ENCODE measurements around the gene RAMAC. TPM values are rescaled to one million over a fixed set of nuclear protein-coding genes. Genes with fewer than 3 reads are reported as not detected.

Gene RAMAC
- total and polyA plus RNA-seq, 2 of the 4 experiments (the other 2 are of a cell fraction), result 23.6 to 29.6 TPM

DNA sequence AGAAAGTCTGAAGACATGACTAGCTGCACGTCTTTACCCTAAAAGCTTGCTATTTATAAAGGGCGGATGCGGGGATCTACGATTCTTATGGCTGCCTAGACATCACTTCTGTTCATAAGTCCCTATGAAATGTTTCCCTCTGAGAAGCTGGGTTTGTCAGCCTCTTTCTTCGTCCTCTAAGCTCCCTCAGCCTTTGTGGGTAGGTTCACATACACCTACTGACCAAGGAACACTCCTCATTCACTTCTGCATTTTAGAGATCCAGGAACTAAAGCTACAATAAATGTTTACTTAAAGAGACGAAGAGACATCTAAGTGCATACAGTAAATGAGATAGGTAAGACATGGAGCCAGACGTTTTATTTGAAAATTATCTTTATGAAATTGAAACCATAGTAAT is 16.7 kb upstream of the RAMAC start:
- H3K9ac ChIP-seq (ENCODE audit: low read depth, low read length), result no peak overlapping the region
- WGBS, 2 experiments (ENCODE audit: extremely low coverage in 2 of 2, insufficient read length in 1 of 2), result no CpG with 5 or more reads among the region's 7 CpGs
- dilution Hi-C loops (cut with HindIII; ENCODE audit: low sequenced_read_pairs, unreplicated experiment) (no loop called here), intact Hi-C loops (cut with micrococcal nuclease) (no loop called here), in situ Hi-C loops (cut with MboI; ENCODE audit: low sequenced_read_pairs) (no loop called here)
- no peak for TF ChIP-seq RCOR1 (IDR thresholded peaks at IDR 0.05; ENCODE audit: insufficient replicate concordance, low read length)
- no peak for TF ChIP-seq CHD1 (IDR thresholded peaks at IDR 0.05; ENCODE audit: low read depth, low read length)
- TF ChIP-seq ELK1 (IDR thresholded peaks at IDR 0.05; ENCODE audit: borderline replicate concordance, low read depth, low read length), result no peak
- no peak for TF ChIP-seq SMC3 (IDR thresholded peaks at IDR 0.05; ENCODE audit: low read depth, low read length)
- TF ChIP-seq, protein P1, sequence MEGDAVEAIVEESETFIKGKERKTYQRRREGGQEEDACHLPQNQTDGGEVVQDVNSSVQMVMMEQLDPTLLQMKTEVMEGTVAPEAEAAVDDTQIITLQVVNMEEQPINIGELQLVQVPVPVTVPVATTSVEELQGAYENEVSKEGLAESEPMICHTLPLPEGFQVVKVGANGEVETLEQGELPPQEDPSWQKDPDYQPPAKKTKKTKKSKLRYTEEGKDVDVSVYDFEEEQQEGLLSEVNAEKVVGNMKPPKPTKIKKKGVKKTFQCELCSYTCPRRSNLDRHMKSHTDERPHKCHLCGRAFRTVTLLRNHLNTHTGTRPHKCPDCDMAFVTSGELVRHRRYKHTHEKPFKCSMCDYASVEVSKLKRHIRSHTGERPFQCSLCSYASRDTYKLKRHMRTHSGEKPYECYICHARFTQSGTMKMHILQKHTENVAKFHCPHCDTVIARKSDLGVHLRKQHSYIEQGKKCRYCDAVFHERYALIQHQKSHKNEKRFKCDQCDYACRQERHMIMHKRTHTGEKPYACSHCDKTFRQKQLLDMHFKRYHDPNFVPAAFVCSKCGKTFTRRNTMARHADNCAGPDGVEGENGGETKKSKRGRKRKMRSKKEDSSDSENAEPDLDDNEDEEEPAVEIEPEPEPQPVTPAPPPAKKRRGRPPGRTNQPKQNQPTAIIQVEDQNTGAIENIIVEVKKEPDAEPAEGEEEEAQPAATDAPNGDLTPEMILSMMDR (conservative IDR thresholded peaks at IDR 0.05; ENCODE audit: low read depth, low read length), result no peak
- TF ChIP-seq RAD21 (IDR thresholded peaks at IDR 0.05; ENCODE audit: low read length), result no peak
- TF ChIP-seq, protein P2, sequence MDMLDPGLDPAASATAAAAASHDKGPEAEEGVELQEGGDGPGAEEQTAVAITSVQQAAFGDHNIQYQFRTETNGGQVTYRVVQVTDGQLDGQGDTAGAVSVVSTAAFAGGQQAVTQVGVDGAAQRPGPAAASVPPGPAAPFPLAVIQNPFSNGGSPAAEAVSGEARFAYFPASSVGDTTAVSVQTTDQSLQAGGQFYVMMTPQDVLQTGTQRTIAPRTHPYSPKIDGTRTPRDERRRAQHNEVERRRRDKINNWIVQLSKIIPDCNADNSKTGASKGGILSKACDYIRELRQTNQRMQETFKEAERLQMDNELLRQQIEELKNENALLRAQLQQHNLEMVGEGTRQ (IDR thresholded peaks at IDR 0.05; ENCODE audit: low read depth, low read length), result no peak
- TF ChIP-seq FOS (IDR thresholded peaks at IDR 0.05; ENCODE audit: low read depth, low read length), result no peak
- no peak for TF ChIP-seq POLR2A (IDR thresholded peaks at IDR 0.05; ENCODE audit: low read depth, low read length)
- TF ChIP-seq NFE2L2 (IDR thresholded peaks at IDR 0.05; ENCODE audit: low read depth, low read length), result no peak
- TF ChIP-seq MAZ (IDR thresholded peaks at IDR 0.05; ENCODE audit: borderline replicate concordance, low read depth, low read length), result no peak
- TF ChIP-seq RFX5 (IDR thresholded peaks at IDR 0.05; ENCODE audit: low read depth, low read length), result no peak
- no peak for TF ChIP-seq CEBPB (IDR thresholded peaks at IDR 0.05; ENCODE audit: low read depth, low read length)
- no peak for TF ChIP-seq BHLHE40 (IDR thresholded peaks at IDR 0.05; ENCODE audit: low read depth, low read length)
- no peak overlapping the region for H4K91ac ChIP-seq (ENCODE audit: insufficient read depth, low read depth, low read length)
- no peak overlapping the region for H3K14ac ChIP-seq (replicated peaks; ENCODE audit: low read depth, low read length)
- H3K4me2 ChIP-seq (ENCODE audit: low read depth, low read length), result no peak overlapping the region
- no peak overlapping the region for H2AFZ ChIP-seq (replicated peaks; ENCODE audit: low read length, poor library complexity)
- H3K27ac ChIP-seq (ENCODE audit: insufficient read depth, low read length), result no peak overlapping the region
- no peak overlapping the region for H3K18ac ChIP-seq (ENCODE audit: low read depth, low read length)
- BruUV-seq (replicated peaks), result no TSS peak
- H3K4me1 ChIP-seq (ENCODE audit: control insufficient read depth, insufficient read depth, low read length), result no peaks in the 10 kb centered on the region
- no peak overlapping the region for H2AK9ac ChIP-seq (replicated peaks; ENCODE audit: low read depth, low read length, poor library complexity)
- H2BK5ac ChIP-seq (ENCODE audit: low read depth, low read length, poor library complexity, severe bottlenecking), result no peak overlapping the region
- ATAC-seq (ENCODE audit: low read depth) (no peak), DNase-seq (no peak)
- no peak overlapping the region for H2BK120ac ChIP-seq (ENCODE audit: low read depth, low read length)
- H2BK15ac ChIP-seq (ENCODE audit: low read depth, low read length), result no peak overlapping the region
- H3K4me3 ChIP-seq (ENCODE audit: insufficient read depth, low read depth, low read length), result no peak overlapping the region
- no peaks in the 10 kb centered on the region for H3K9me1 ChIP-seq (ENCODE audit: insufficient read depth, low read length)
- POLR2A ChIA-PET (ENCODE audit: unreplicated experiment), result no interaction called here
- H3K79me1 ChIP-seq (ENCODE audit: low read depth in 1 of 2, low read length in 2 of 2), result no peaks in the 10 kb centered on the region
- no peak overlapping the region for H2AK5ac ChIP-seq (ENCODE audit: low read depth, low read length)
- no peak overlapping the region for H4K5ac ChIP-seq (ENCODE audit: low read depth, low read length)
- CTCF ChIA-PET, result interaction anchor here (0.8 kb wide), 1 partner anchor 228 kb away, joined by 3 read pairs; no protein-coding TSS in a partner anchor
- H3K23ac ChIP-seq (ENCODE audit: low read depth, low read length), result no peak overlapping the region
- H3K27me3 ChIP-seq (ENCODE audit: control insufficient read depth, insufficient read depth, low read length), result no peaks in the 10 kb centered on the region; the same call in 1 of the 2 replicates
- H3K9me3 ChIP-seq (ENCODE audit: control insufficient read depth, insufficient read depth, low read length), result no peaks in the 10 kb centered on the region
- no peak overlapping the region for H4K8ac ChIP-seq (ENCODE audit: low read depth in 2 of 2, low read length in 2 of 2)
- no peak overlapping the region for H3K4ac ChIP-seq (ENCODE audit: low read depth, low read length)
- no peaks in the 10 kb centered on the region for H4K20me1 ChIP-seq (ENCODE audit: insufficient read depth, low read length)
- H3K56ac ChIP-seq (ENCODE audit: extremely low read depth, insufficient read depth, low read length), result no peak overlapping the region
- H2BK20ac ChIP-seq (ENCODE audit: low read depth, low read length), result no peak overlapping the region
- no peaks in the 10 kb centered on the region for H3K36me3 ChIP-seq (ENCODE audit: control insufficient read depth, insufficient read depth, low read length)
